K562 (cell line): ENCODE measurements around the gene ALG8. TPM values are rescaled to one million over a fixed set of nuclear protein-coding genes. Genes with fewer than 3 reads are reported as not detected.

Source experiments
- ATAC-seq: fragments of 200-7000 bp; cut with Tn5 transposase; 3 replicates; pipeline ENCODE4 v1.9.1; 2020; ENCODE audit warnings: moderate library complexity
- BruUV-seq: library from RNA; stranded (reverse); fragments of 400-500 nt; replicated peaks from 2 replicates; lab custom pipeline; 2021; lab: Mats Ljungman, UMichigan
- CTCF ChIA-PET: fragments of 300-600 bp; formaldehyde crosslinking; extraction: SDS; loops from one replicate; lab custom pipeline; 2021; ENCODE audit warnings: low intra/inter-chr PET ratio; lab: Yijun Ruan, JAX
- POLR2A ChIA-PET: fragments of 300-600, 350-650 bp; sonication (Branson Sonifier 250); formaldehyde crosslinking; extraction: SDS; loops from one replicate; lab custom pipeline; 2021; ENCODE audit warnings: antibody characterized with exemption, inconsistent platforms; lab: Yijun Ruan, JAX
- DNase-seq, 4 experiments: peaks; one replicate each; pipeline versions ENCODE4 v3.0.0 to v3.0.0-alpha.2; 2011 to 2018; ENCODE audit warnings: low spot score in 3 of 4, mixed read lengths in 3 of 4; ENCODE audit errors: extremely low read depth in 1 of 4
- FAIRE-seq: peaks from 2 replicates; lab custom pipeline; 2011; peaks lifted over from hg19 to GRCh38; lab: Jason Lieb, UNC
- H2AFZ ChIP-seq: 2 replicates; pipeline ENCODE4 v1.6.0; 2011; ENCODE audit warnings: low read depth, low read length, control low read depth, inconsistent platforms
- H3K27ac ChIP-seq: fragments of 200-600 bp; 3 replicates; pipeline ENCODE4 v1.8.0; 2011; ENCODE audit warnings: low read depth, mild to moderate bottlenecking, control low read depth, inconsistent platforms, low read length, moderate library complexity, mixed read lengths; ENCODE audit errors: extremely low read depth
- H3K27me3 ChIP-seq, 2 experiments: fragments of 300-600 bp in 1 of 2; 2 replicates in 1 of 2; 3 replicates in 1 of 2; pipeline versions ENCODE4 v1.6.0 to v1.8.0; 2011; ENCODE audit warnings: inconsistent platforms in 2 of 2, low read length in 2 of 2, mild to moderate bottlenecking in 1 of 2, mixed read lengths in 1 of 2, moderate library complexity in 1 of 2; ENCODE audit not compliant: control insufficient read depth in 2 of 2, insufficient read depth in 2 of 2
- H3K36me3 ChIP-seq: fragments of 300-600 bp; 3 replicates; pipeline ENCODE4 v1.8.0; 2011; ENCODE audit warnings: mild to moderate bottlenecking, low read length, inconsistent platforms; ENCODE audit not compliant: control insufficient read depth, insufficient read depth
- H3K4me1 ChIP-seq, 2 experiments: fragments of 200-600 bp in 1 of 2; replicated peaks in 1 of 2; 2 replicates in 1 of 2; 3 replicates in 1 of 2; pipeline versions ENCODE4 v1.5.1 to v1.8.0; 2011; ENCODE audit warnings: inconsistent platforms in 2 of 2, low read length in 2 of 2, mild to moderate bottlenecking in 1 of 2, mixed read lengths in 1 of 2, moderate library complexity in 1 of 2; ENCODE audit not compliant: control insufficient read depth in 2 of 2, insufficient read depth in 2 of 2
- H3K4me2 ChIP-seq: 2 replicates; pipeline ENCODE4 v1.6.1; 2011; ENCODE audit warnings: low read length, control low read depth, inconsistent platforms, mixed read lengths; ENCODE audit not compliant: insufficient read depth
- H3K4me3 ChIP-seq: fragments of 200-600 bp; sonication (generic), shearing (Covaris generic); 2 replicates; pipeline ENCODE4 v1.5.1; 2016; ENCODE audit warnings: control low read depth, inconsistent platforms
- H3K79me2 ChIP-seq: fragments of 200-600 bp; 3 replicates; pipeline ENCODE4 v1.8.0; 2011; ENCODE audit warnings: low read length, inconsistent platforms; ENCODE audit not compliant: control insufficient read depth, insufficient read depth
- H3K9ac ChIP-seq, 2 experiments: 2 replicates each; pipeline versions ENCODE4 v1.6.0 to v1.6.1; 2011; ENCODE audit warnings: low read depth in 2 of 2, low read length in 2 of 2, control low read depth in 1 of 2, inconsistent platforms in 1 of 2, mild to moderate bottlenecking in 1 of 2, mixed read lengths in 1 of 2; ENCODE audit not compliant: insufficient read depth in 1 of 2
- H3K9me1 ChIP-seq: one replicate; pipeline ENCODE4 v1.6.0; 2011; ENCODE audit warnings: inconsistent platforms, mild to moderate bottlenecking, low read length, moderate library complexity; ENCODE audit not compliant: control insufficient read depth, insufficient read depth
- H3K9me3 ChIP-seq: replicated peaks from 2 replicates; pipeline ENCODE4 v1.5.1; 2011; ENCODE audit warnings: low read depth, low read length, inconsistent platforms; ENCODE audit not compliant: control insufficient read depth, insufficient read depth
- H4K20me1 ChIP-seq: replicated peaks from 2 replicates; pipeline ENCODE4 v1.6.1; 2011; ENCODE audit warnings: low read length, inconsistent platforms, mixed read lengths; ENCODE audit not compliant: control insufficient read depth, insufficient read depth
- CEBPG ChIP-seq, 3 experiments: fragments of 200-800 bp in 1 of 3; sonication (Bioruptor generic) in 1 of 3; sonication (generic) in 1 of 3; formaldehyde crosslinking in 1 of 3; IDR thresholded peaks in 2 of 3; conservative IDR thresholded peaks in 1 of 3; 2 replicates each; pipeline versions ENCODE4 v1.6.1 to v1.8.0; 2016 to 2022; ENCODE audit warnings: missing compliant biosample characterization in 2 of 3, missing genetic modification characterization in 2 of 3, mild to moderate bottlenecking in 1 of 3, missing genetic modification reagents in 1 of 3
- DMBX1 ChIP-seq: fragments of 250-450 bp; sonication (Bioruptor Pico); IDR thresholded peaks from 2 replicates; pipeline ENCODE4 v1.8.0; 2022; ENCODE audit warnings: inconsistent platforms, mild to moderate bottlenecking, moderate library complexity, borderline replicate concordance
- ETV5 ChIP-seq: sonication (generic); formaldehyde crosslinking; IDR thresholded peaks from 2 replicates; pipeline ENCODE4 v1.4.0; 2020; ENCODE audit warnings: low read depth, mild to moderate bottlenecking, missing genetic modification reagents
- FOXK2 ChIP-seq, 2 experiments: fragments of 450-650 bp; IDR thresholded peaks in 1 of 2; conservative IDR thresholded peaks in 1 of 2; 2 replicates each; pipeline ENCODE4 v1.6.1; 2016; ENCODE audit warnings: low read depth in 2 of 2, mild to moderate bottlenecking in 1 of 2
- KAT7 ChIP-seq: sonication (generic); formaldehyde crosslinking; IDR thresholded peaks from 2 replicates; pipeline ENCODE4 v1.8.0; 2022; ENCODE audit warnings: missing genetic modification reagents, mild to moderate bottlenecking, borderline replicate concordance
- KLF6 ChIP-seq: fragments of 250-450 bp; sonication (Bioruptor Pico); IDR thresholded peaks from 2 replicates; pipeline ENCODE4 v1.4.0; 2020; ENCODE audit warnings: mild to moderate bottlenecking, moderate library complexity, borderline replicate concordance
- NCOA1 ChIP-seq: fragments of 450-650 bp; IDR thresholded peaks from 2 replicates; pipeline ENCODE4 v1.6.1; 2016; ENCODE audit warnings: low read depth
- NCOA4 ChIP-seq: fragments of 450-650 bp; IDR thresholded peaks from 2 replicates; pipeline ENCODE4 v1.6.1; 2018; ENCODE audit warnings: mild to moderate bottlenecking; ENCODE audit not compliant: partially characterized antibody
- NFE2 ChIP-seq: IDR thresholded peaks from 2 replicates; pipeline ENCODE4 v1.6.1; 2014; ENCODE audit warnings: antibody characterized with exemption, low read depth
- U2AF2 ChIP-seq: fragments of 200-400 bp; formaldehyde crosslinking; optimal IDR thresholded peaks from 2 replicates; pipeline ENCODE3; 2017; ENCODE audit warnings: low read depth, mild to moderate bottlenecking, low read length
- ZNF316 ChIP-seq: fragments of 450-650 bp; IDR thresholded peaks from 2 replicates; pipeline ENCODE4 v1.6.1; 2016
- ZNF584 ChIP-seq: fragments of 200-800 bp; sonication (Bioruptor generic); IDR thresholded peaks from 2 replicates; pipeline ENCODE4 v1.6.1; 2016; ENCODE audit warnings: low read depth, mild to moderate bottlenecking, missing genetic modification characterization, missing compliant biosample characterization
- WGBS: fragments of 100-300 bp; shearing (Covaris generic); methylation state at CpG from one replicate; pipeline ENCODE4 v1.1.6; 2016; ENCODE audit warnings: low coverage, mixed read lengths; ENCODE audit not compliant: insufficient coverage; ENCODE audit errors: missing lambda C conversion rate; 5-methylcytosine and 5-hydroxymethylcytosine counted together
- in situ Hi-C: fragments of 300-500 bp; cut with MboI; formaldehyde crosslinking; loops from 4 replicates; pipeline ENCODE4 v1.15.0; 2018; ENCODE audit warnings: inconsistent platforms, mixed read lengths
- intact Hi-C: fragments of 100-400 bp; cut with micrococcal nuclease; formaldehyde crosslinking; loops from 2 replicates; pipeline ENCODE4 v1.14.2; 2022
- polyA plus RNA-seq, 8 experiments: library from polyadenylated mRNA; depleted of rRNA in 4 of 8; stranded (reverse) in 5 of 8; unstranded in 3 of 8; fragments of >200 nt; fragmentation: Nextera tagmentation in 2 of 8; fragmentation: Illumina TruSeq in 1 of 8; extraction: Ambion mirVana in 2 of 8; extraction: Trizol in 1 of 8; gene quantifications; 2 replicates each; pipeline versions ENCODE4 v1.2.1 to v1.2.3, GENCODE V29; 2011 to 2014; ENCODE audit warnings: inconsistent platforms in 1 of 8, missing spikeins in 1 of 8
- total RNA-seq, 7 experiments: library from RNA; depleted of rRNA in 6 of 7; stranded (reverse); fragments of >200 nt in 6 of 7; fragmentation: Illumina TruSeq in 2 of 7; extraction: Trizol in 2 of 7; gene quantifications; 2 replicates each; pipeline versions ENCODE4 v1.2.1 to v1.2.3, GENCODE V29; 2011 to 2021; ENCODE audit warnings: low replicate concordance in 1 of 7
- TF ChIP-seq, protein P1 (sequence below): fragments of 450-650 bp; IDR thresholded peaks from 2 replicates; pipeline ENCODE4 v1.6.1; 2014; ENCODE audit warnings: low read depth, mild to moderate bottlenecking, moderate library complexity, borderline replicate concordance
- TF ChIP-seq, protein P2 (sequence below): fragments of 450-650 bp; formaldehyde crosslinking; IDR thresholded peaks from 2 replicates; pipeline ENCODE4 v1.4.0; 2020; ENCODE audit warnings: mild to moderate bottlenecking, mixed read lengths

ALG8 gene
- total and polyA plus RNA-seq, 9 of the 15 experiments (the other 6 are each of a cell fraction or from before 2014, with no cell fraction given) = 59.3 to 189 (median 106) TPM

DNA sequence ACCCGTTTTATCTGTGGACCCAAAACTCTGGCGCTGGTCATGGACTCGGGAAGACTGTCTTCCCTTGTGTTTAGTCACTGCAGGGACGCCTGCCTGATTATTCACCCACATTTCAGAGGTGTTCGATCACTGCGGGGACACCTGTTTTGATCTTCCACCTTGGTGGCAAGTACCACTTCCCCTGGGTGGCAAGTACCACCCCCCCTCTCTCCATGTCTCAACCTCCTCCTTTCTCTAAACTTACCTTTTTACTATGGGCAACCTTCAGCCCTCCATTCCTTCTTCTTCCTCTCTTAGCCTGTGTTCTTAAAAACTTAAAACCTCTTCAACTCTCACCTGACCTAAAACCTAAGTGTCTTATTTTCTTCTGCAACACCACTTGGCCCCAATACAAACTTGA lies 57.8 kb downstream of the ALG8 start (continued):
- TF ChIP-seq, protein P1, sequence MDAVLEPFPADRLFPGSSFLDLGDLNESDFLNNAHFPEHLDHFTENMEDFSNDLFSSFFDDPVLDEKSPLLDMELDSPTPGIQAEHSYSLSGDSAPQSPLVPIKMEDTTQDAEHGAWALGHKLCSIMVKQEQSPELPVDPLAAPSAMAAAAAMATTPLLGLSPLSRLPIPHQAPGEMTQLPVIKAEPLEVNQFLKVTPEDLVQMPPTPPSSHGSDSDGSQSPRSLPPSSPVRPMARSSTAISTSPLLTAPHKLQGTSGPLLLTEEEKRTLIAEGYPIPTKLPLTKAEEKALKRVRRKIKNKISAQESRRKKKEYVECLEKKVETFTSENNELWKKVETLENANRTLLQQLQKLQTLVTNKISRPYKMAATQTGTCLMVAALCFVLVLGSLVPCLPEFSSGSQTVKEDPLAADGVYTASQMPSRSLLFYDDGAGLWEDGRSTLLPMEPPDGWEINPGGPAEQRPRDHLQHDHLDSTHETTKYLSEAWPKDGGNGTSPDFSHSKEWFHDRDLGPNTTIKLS = no peak
- TF ChIP-seq U2AF2 = no peak
- no peak for TF ChIP-seq KAT7 (CRISPR knock-in tag)
- TF ChIP-seq ZNF584 = no peak

DNA sequence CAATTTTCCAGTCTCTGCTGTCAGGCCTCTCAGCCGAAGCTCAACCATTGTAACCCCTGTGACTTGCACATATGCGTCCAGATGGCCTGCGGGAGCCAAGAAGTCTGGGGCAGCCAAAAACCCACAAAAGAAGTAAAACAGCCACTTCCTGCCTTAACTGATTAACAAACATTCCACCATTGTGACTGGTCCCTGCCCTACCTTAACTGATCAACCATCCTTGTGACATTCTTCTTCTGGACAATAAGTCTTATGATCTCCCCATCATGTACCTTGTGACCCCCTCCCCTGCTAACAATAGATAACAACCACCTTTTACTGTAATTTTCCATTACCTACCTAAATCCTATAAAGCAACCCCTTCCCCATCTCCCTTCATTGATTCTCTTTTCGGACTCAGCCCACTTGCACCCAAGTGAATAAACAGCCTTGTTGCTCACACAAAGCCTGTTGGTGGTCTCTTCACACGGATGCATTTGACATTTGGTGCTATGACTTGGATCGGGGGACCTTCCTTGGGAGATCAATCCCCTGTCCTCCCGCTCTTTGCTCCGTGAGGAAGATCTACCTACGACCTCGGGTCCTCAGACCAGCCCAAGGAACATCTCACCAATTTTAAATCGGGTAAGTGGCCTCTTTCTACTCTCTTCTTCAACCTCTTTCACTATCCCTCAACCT lies 58.5 kb downstream of the ALG8 start:
- peak overlapping the region; percentile 90 for H3K27ac ChIP-seq
- DNase-seq = peak in 2 of 4 experiments; percentile 41 to 79
- TF ChIP-seq NFE2 = peak; percentile 69
- no peak for TF ChIP-seq CEBPG (CRISPR knock-in tag; IDR thresholded peaks at IDR 0.05)
- peak in 1 of 2 experiments; percentile 54; a peak in 1 of 4 replicates for TF ChIP-seq CEBPG (tag; conservative IDR thresholded peaks at IDR 0.05 in 1 of 2, IDR thresholded peaks at IDR 0.05 in 1 of 2)
- peak in 1 of 2 experiments; percentile 8; a peak in 1 of 4 replicates for TF ChIP-seq FOXK2 (conservative IDR thresholded peaks at IDR 0.05 in 1 of 2, IDR thresholded peaks at IDR 0.05 in 1 of 2; ENCODE audit: low read depth in 2 of 2)
- TF ChIP-seq NCOA4 = no peak
- 0 out of 2 replicates have a peak, but pooled peaks have one; percentile 17 for TF ChIP-seq NCOA1
- 0 out of 2 replicates have a peak, but pooled peaks have one; percentile 62 for TF ChIP-seq DMBX1 (CRISPR knock-in tag)
- TF ChIP-seq KLF6 = 0 out of 2 replicates have a peak, but pooled peaks have one; percentile 59
- TF ChIP-seq, protein P2, sequence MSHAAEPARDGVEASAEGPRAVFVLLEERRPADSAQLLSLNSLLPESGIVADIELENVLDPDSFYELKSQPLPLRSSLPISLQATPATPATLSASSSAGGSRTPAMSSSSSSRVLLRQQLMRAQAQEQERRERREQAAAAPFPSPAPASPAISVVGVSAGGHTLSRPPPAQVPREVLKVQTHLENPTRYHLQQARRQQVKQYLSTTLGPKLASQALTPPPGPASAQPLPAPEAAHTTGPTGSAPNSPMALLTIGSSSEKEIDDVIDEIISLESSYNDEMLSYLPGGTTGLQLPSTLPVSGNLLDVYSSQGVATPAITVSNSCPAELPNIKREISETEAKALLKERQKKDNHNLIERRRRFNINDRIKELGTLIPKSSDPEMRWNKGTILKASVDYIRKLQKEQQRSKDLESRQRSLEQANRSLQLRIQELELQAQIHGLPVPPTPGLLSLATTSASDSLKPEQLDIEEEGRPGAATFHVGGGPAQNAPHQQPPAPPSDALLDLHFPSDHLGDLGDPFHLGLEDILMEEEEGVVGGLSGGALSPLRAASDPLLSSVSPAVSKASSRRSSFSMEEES (CRISPR knock-in tag) = peak; percentile 40; the same call in 1 of the 2 replicates
- TF ChIP-seq ETV5 (CRISPR knock-in tag) = peak; percentile 82; the same call in 1 of the 2 replicates
- peak; percentile 49; the same call in 1 of the 2 replicates for TF ChIP-seq ZNF316

More for the DNA sequence above, 58.5 kb downstream of the ALG8 start:
- Histone ChIP-seq H3K27me3 (no peaks in the 10 kb centered on the region), H3K4me1 (peaks cover 23 to 25% of the 10 kb centered on the region in 2 experiments), H3K9me1 (no peaks in the 10 kb centered on the region), H4K20me1 (peaks cover 9% of the 10 kb centered on the region; the same call in 1 of the 2 replicates), H3K4me3 (peak overlapping the region; percentile 92), H3K4me2 (peak overlapping the region; percentile 99), H3K9me3 (no peaks in the 10 kb centered on the region), H3K79me2 (peaks cover 48% of the 10 kb centered on the region), H3K9ac (peak overlapping the region; percentile 82 to 91; a peak in 3 of 4 replicates), H3K36me3 (peaks cover 24% of the 10 kb centered on the region; the same call in 2 of the 3 replicates), H2AFZ (peak overlapping the region; percentile 95)
- ChIA-PET CTCF (no interaction called here), POLR2A (interaction anchor here (0.6 to 1.1 kb wide), 6 partner anchors 8 to 959 kb away, joined by 3 to 8 read pairs (median 4); partner anchors contain the start of gene ALG8)
- BruUV-seq = no TSS peak
- in situ Hi-C loops (no loop called here), intact Hi-C loops (loop anchor here (10.0 kb wide), 1 partner anchor 214 kb away; no protein-coding TSS in a partner anchor)
- WGBS = 25% methylated on average over 11 of the region's 11 CpGs
- no peak for FAIRE-seq
- peak; percentile 60 for ATAC-seq
